H1 (cell line): ENCODE data around the gene NPIPB8. TPM values are rescaled to one million over a fixed set of nuclear protein-coding genes. Genes with fewer than 3 reads are reported as not detected.
A peak's percentile ranks its signal among the peaks of the same experiment; 100 is the strongest.

ENCODE experiments used
- CTCF ChIA-PET: fragments of 300-600 bp; sonication (Branson Sonifier 250); formaldehyde crosslinking; loops from one replicate; lab custom pipeline; 2021; ENCODE audit not compliant: partially characterized antibody; lab: Charles Lee
- POLR2A ChIA-PET: fragments of 300-600 bp; sonication (Branson Sonifier 250); formaldehyde crosslinking; loops from one replicate; lab custom pipeline; 2021; ENCODE audit warnings: inconsistent platforms; ENCODE audit not compliant: partially characterized antibody; lab: Charles Lee
- DNase-seq, 2 experiments: peaks; one replicate each; pipeline versions ENCODE4 v3.0.0 to v3.0.0-alpha.2; 2010 to 2022; ENCODE audit warnings: low spot score in 2 of 2, low read depth in 1 of 2, mixed read lengths in 1 of 2
- FAIRE-seq: peaks from 2 replicates; lab custom pipeline; 2011; peaks lifted over from hg19 to GRCh38; lab: Jason Lieb, UNC
- H2AFZ ChIP-seq: 2 replicates; pipeline ENCODE4 v1.8.1; 2012; ENCODE audit warnings: low read length, inconsistent platforms
- H2AK5ac ChIP-seq: 2 replicates; pipeline ENCODE4 v1.6.1; 2013; ENCODE audit warnings: low read depth, low read length
- H2BK120ac ChIP-seq: replicated peaks from 2 replicates; pipeline ENCODE3; 2013; ENCODE audit warnings: low read depth, low read length, inconsistent platforms
- H2BK12ac ChIP-seq: 2 replicates; pipeline ENCODE4 v1.6.1; 2013; ENCODE audit warnings: low read depth, low read length
- H2BK15ac ChIP-seq: 2 replicates; pipeline ENCODE4 v1.6.1; 2013; ENCODE audit warnings: low read length
- H2BK20ac ChIP-seq: 2 replicates; pipeline ENCODE4 v1.6.1; 2013; ENCODE audit warnings: low read length
- H2BK5ac ChIP-seq: 2 replicates; pipeline ENCODE4 v1.6.1; 2013; ENCODE audit warnings: low read depth, low read length
- H3K14ac ChIP-seq: 2 replicates; pipeline ENCODE4 v1.6.1; 2013; ENCODE audit warnings: inconsistent platforms; ENCODE audit not compliant: insufficient read length
- H3K18ac ChIP-seq: 2 replicates; pipeline ENCODE4 v1.6.1; 2013; ENCODE audit warnings: low read length; ENCODE audit errors: extremely low read depth
- H3K23ac ChIP-seq: 2 replicates; pipeline ENCODE4 v1.6.1; 2013; ENCODE audit warnings: inconsistent platforms; ENCODE audit not compliant: insufficient read length
- H3K23me2 ChIP-seq: 2 replicates; pipeline ENCODE4 v1.6.1; 2013; ENCODE audit warnings: low read depth, low read length
- H3K27ac ChIP-seq: 2 replicates; pipeline ENCODE4 v1.6.1; 2011; ENCODE audit warnings: low read depth, low read length, inconsistent platforms
- H3K27me3 ChIP-seq, 4 experiments: replicated peaks in 1 of 4; 1 replicate in 1 of 4; 2 replicates in 3 of 4; pipeline versions ENCODE4 v1.6.1 to v1.8.1; 2011 to 2013; ENCODE audit warnings: low read length in 3 of 4, mild to moderate bottlenecking in 3 of 4, inconsistent platforms in 2 of 4, mixed read lengths in 2 of 4, moderate library complexity in 1 of 4; ENCODE audit not compliant: control insufficient read depth in 3 of 4, insufficient read depth in 3 of 4; ENCODE audit errors: extremely low read depth in 1 of 4
- H3K36me3 ChIP-seq, 4 experiments: 2 replicates each; pipeline versions ENCODE4 v1.6.1 to v1.8.1; 2011 to 2013; ENCODE audit warnings: mild to moderate bottlenecking in 4 of 4, low read length in 3 of 4, moderate library complexity in 2 of 4, control low read depth in 1 of 4, inconsistent platforms in 1 of 4; ENCODE audit not compliant: insufficient read depth in 4 of 4, control insufficient read depth in 2 of 4
- H3K4ac ChIP-seq: replicated peaks from 2 replicates; pipeline ENCODE3; 2013; ENCODE audit warnings: low read length, low read depth, mixed read lengths, inconsistent platforms; ENCODE audit not compliant: insufficient read length
- H3K4me1 ChIP-seq, 4 experiments: replicated peaks in 1 of 4; 1 replicate in 1 of 4; 2 replicates in 3 of 4; pipeline versions ENCODE4 v1.6.1 to v1.8.1; 2011 to 2013; ENCODE audit warnings: low read length in 3 of 4, inconsistent platforms in 2 of 4, mixed read lengths in 1 of 4; ENCODE audit not compliant: insufficient read depth in 4 of 4, control insufficient read depth in 3 of 4
- H3K4me2 ChIP-seq, 2 experiments: 2 replicates each; pipeline versions ENCODE4 v1.6.1 to v1.8.1; 2011 to 2013; ENCODE audit warnings: low read depth in 2 of 2, low read length in 2 of 2, control low read depth in 1 of 2, inconsistent platforms in 1 of 2, mild to moderate bottlenecking in 1 of 2; ENCODE audit not compliant: insufficient read depth in 1 of 2
- H3K4me3 ChIP-seq, 4 experiments: fragments of 200-600, 300-600 bp in 1 of 4; sonication (generic), shearing (Covaris generic), sonication (Bioruptor Twin) in 1 of 4; 2 replicates each; pipeline versions ENCODE4 v1.5.1 to v1.8.1; 2011 to 2016; ENCODE audit warnings: low read length in 4 of 4, low read depth in 3 of 4, control low read depth in 2 of 4, inconsistent platforms in 2 of 4, mild to moderate bottlenecking in 2 of 4, mixed read lengths in 1 of 4, moderate library complexity in 1 of 4; ENCODE audit not compliant: insufficient read depth in 2 of 4; ENCODE audit errors: extremely low read depth in 1 of 4
- H3K56ac ChIP-seq: replicated peaks from 2 replicates; pipeline ENCODE3; 2013; ENCODE audit warnings: low read depth, mild to moderate bottlenecking, mixed read lengths, low read length, inconsistent platforms; ENCODE audit not compliant: insufficient read length
- H3K79me1 ChIP-seq: 2 replicates; pipeline ENCODE4 v1.6.1; 2013; ENCODE audit warnings: low read depth, low read length, control low read depth
- H3K79me2 ChIP-seq, 2 experiments: 2 replicates each; pipeline versions ENCODE4 v1.6.1 to v1.8.1; 2012 to 2013; ENCODE audit warnings: low read length in 2 of 2, mild to moderate bottlenecking in 2 of 2, inconsistent platforms in 1 of 2; ENCODE audit not compliant: insufficient read depth in 2 of 2, control insufficient read depth in 1 of 2
- H3K9ac ChIP-seq, 4 experiments: replicated peaks in 1 of 4; 1 replicate in 1 of 4; 2 replicates in 3 of 4; pipeline versions ENCODE4 v1.6.1 to v1.8.1; 2011 to 2013; ENCODE audit warnings: low read depth in 3 of 4, low read length in 3 of 4, control low read depth in 2 of 4, mild to moderate bottlenecking in 2 of 4, moderate library complexity in 2 of 4, inconsistent platforms in 1 of 4; ENCODE audit errors: extremely low read depth in 1 of 4
- H3K9me3 ChIP-seq, 2 experiments: 2 replicates each; pipeline versions ENCODE4 v1.6.1 to v1.8.1; 2012 to 2013; ENCODE audit warnings: mild to moderate bottlenecking in 2 of 2, moderate library complexity in 2 of 2, control low read depth in 1 of 2, inconsistent platforms in 1 of 2, low read depth in 1 of 2, low read length in 1 of 2, mixed read lengths in 1 of 2; ENCODE audit not compliant: insufficient read depth in 2 of 2
- H4K20me1 ChIP-seq, 2 experiments: replicated peaks in 1 of 2; 2 replicates each; pipeline versions ENCODE3 to v1.8.1; 2011 to 2013; ENCODE audit warnings: inconsistent platforms in 2 of 2, low read length in 2 of 2, mild to moderate bottlenecking in 1 of 2; ENCODE audit not compliant: insufficient read depth in 2 of 2, control insufficient read depth in 1 of 2
- H4K5ac ChIP-seq: 2 replicates; pipeline ENCODE4 v1.6.1; 2013; ENCODE audit warnings: low read length, low read depth, mixed read lengths, inconsistent platforms; ENCODE audit not compliant: insufficient read length
- H4K8ac ChIP-seq: 2 replicates; pipeline ENCODE4 v1.8.0; 2013; ENCODE audit warnings: mild to moderate bottlenecking, moderate library complexity, low read length, inconsistent platforms; ENCODE audit not compliant: insufficient read depth; ENCODE audit errors: extremely low read depth
- H4K91ac ChIP-seq: replicated peaks from 2 replicates; pipeline ENCODE3; 2013; ENCODE audit warnings: low read length, mixed read lengths, inconsistent platforms; ENCODE audit not compliant: insufficient read length
- EP300 ChIP-seq, 2 experiments: IDR thresholded peaks; 1 replicate in 1 of 2; 2 replicates in 1 of 2; pipeline ENCODE4 v1.6.1; 2011 to 2012; ENCODE audit warnings: low read depth in 2 of 2, low read length in 2 of 2, mild to moderate bottlenecking in 2 of 2, borderline replicate concordance in 1 of 2, inconsistent platforms in 1 of 2, moderate library complexity in 1 of 2
- SAP30 ChIP-seq: fragments of 300-600 bp; sonication (generic); IDR thresholded peaks from 2 replicates; pipeline ENCODE4 v1.7.1; 2012; ENCODE audit warnings: low read length, moderate library complexity, mild to moderate bottlenecking, inconsistent platforms; ENCODE audit not compliant: insufficient read depth, insufficient replicate concordance
- WGBS, 2 experiments: shearing (Covaris generic) in 1 of 2; methylation state at CpG; one replicate each; pipeline versions ENCODE4 v1.1.6 to v1.1.7; 2013 to 2015; ENCODE audit warnings: low lambda C conversion rate in 2 of 2, mixed read lengths in 2 of 2, inconsistent platforms in 1 of 2, low coverage in 1 of 2, missing lambda C conversion rate in 1 of 2; ENCODE audit not compliant: insufficient replicate concordance in 2 of 2, insufficient coverage in 1 of 2, insufficient read length in 1 of 2; ENCODE audit errors: extremely low coverage in 1 of 2, missing lambda C conversion rate in 1 of 2; 5-methylcytosine and 5-hydroxymethylcytosine counted together
- polyA plus RNA-seq, 7 experiments: library from polyadenylated mRNA; depleted of rRNA in 3 of 7; stranded (reverse) in 5 of 7; unstranded in 2 of 7; fragments of >200 nt in 5 of 7; fragments of 200-250 nt in 2 of 7; gene quantifications; 1 replicate in 5 of 7; 2 replicates in 1 of 7; 4 replicates in 1 of 7; pipeline versions ENCODE4 v1.2.1 to v1.2.3, GENCODE V29; 2011 to 2013; ENCODE audit warnings: missing spikeins in 2 of 7, mixed read lengths in 2 of 7
- total RNA-seq: library from RNA; stranded (reverse); fragmentation: NEBNext Ultra II Directional; extraction: Animal tissue kit (Norgen Biotek cat#: 25700); gene quantifications from 2 replicates; pipeline ENCODE4 v1.2.1, GENCODE V29; 2021

Gene NPIPB8
- total and polyA plus RNA-seq, 2 of the 8 experiments (the other 6 are each of a cell fraction or from before 2014, with no cell fraction given) = 0.05 TPM; not detected in 1

DNA sequence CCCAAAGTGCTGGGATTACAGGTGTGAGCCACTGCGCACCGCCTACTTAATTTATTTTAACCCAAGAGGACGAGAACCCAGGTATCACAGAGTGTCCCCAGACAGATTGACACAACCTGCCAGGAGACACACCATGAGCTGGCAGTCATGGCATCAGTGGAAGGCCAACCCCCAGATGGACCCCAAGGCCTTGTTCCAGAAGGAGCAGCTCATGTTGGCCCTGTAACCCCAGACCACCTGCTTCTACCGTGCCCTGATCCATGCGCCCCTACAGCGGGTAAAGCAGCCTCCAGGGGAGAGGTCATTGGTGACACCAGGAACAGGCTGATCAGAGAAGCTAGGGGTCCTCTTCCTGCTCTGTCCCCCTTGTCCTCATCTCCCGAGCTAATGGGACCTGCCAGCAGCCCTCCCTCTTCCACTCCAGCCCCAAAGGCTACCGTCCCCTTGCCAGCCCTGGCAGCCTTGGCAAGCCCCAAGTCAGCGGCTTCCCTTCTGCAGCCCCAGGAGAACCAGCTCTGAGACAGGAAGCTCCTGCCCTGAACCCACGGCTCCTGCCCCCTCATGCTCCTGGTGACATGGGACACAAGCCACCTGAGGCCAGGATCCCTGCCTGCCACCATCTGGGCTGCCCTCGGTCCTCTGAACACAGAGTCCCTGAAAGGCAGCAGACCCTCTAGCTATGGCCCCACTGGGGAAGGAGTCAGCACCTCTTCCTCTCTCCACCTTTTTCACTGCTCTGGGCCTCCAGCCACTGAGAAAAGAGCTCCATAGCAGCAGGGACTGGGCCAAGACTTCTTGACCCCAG is 34.3 kb upstream of the NPIPB8 start:
- Histone ChIP-seq H2BK12ac (no peak overlapping the region), H3K79me1 (no peaks in the 10 kb centered on the region), H4K20me1 (no peaks in the 10 kb centered on the region), H4K5ac (no peak overlapping the region), H4K8ac (peak overlapping the region; percentile 68; the same call in 1 of the 2 replicates), H2AFZ (no peak overlapping the region), H3K4ac (no peak overlapping the region), H3K4me2 (no peak overlapping the region), H4K91ac (no peak overlapping the region), H3K14ac (no peak overlapping the region), H2BK5ac (no peak overlapping the region), H3K56ac (no peak overlapping the region), H3K79me2 (no peaks in the 10 kb centered on the region), H2BK15ac (no peak overlapping the region), H3K27ac (no peak overlapping the region), H3K23ac (no peak overlapping the region), H3K9me3 (no peaks in the 10 kb centered on the region), H3K4me1 (no peaks in the 10 kb centered on the region), H3K23me2 (no peaks in the 10 kb centered on the region), H2AK5ac (no peak overlapping the region), H3K27me3 (no peaks in the 10 kb centered on the region), H3K18ac (no peak overlapping the region), H2BK120ac (no peak overlapping the region), H3K4me3 (no peak overlapping the region), H3K36me3 (no peaks in the 10 kb centered on the region), H3K9ac (no peak overlapping the region), H2BK20ac (no peak overlapping the region)
- no peak for DNase-seq
- WGBS, 2 experiments = 95% methylated on average over 9 of the region's 11 CpGs; no CpG with 5 or more reads in 1 of the 2 experiments
- POLR2A ChIA-PET = interaction anchor here (1.3 kb wide), 1 partner anchor 11 kb away, joined by 3 read pairs; no protein-coding TSS in a partner anchor
- no peak for FAIRE-seq
- TF ChIP-seq SAP30 (no peak), EP300 (IDR thresholded peaks at IDR 0.05; ENCODE audit: borderline replicate concordance in 1 of 2, low read depth in 2 of 2, low read length in 2 of 2) (no peak)
- CTCF ChIA-PET = interaction anchor here (0.7 to 2.0 kb wide), 5 partner anchors 13 to 286 kb away, joined by 3 to 7 read pairs (median 3); no protein-coding TSS in a partner anchor
